Panc1 (cell line): Measurements from ENCODE around the gene NFE2L3.

Experiments
- CTCF ChIP-seq: fragments of 450-650 bp; IDR thresholded peaks from 2 replicates; pipeline ENCODE4 v1.5.1; 2017; ENCODE audit warnings: mild to moderate bottlenecking
- POLR2AphosphoS5 ChIP-seq: IDR thresholded peaks from 2 replicates; pipeline ENCODE4 v1.6.1; 2012; ENCODE audit warnings: mild to moderate bottlenecking, low read depth, low read length, moderate library complexity
- SIN3A ChIP-seq: IDR thresholded peaks from 2 replicates; pipeline ENCODE4 v1.6.1; 2012; ENCODE audit warnings: low read depth, mild to moderate bottlenecking, low read length, moderate library complexity, borderline replicate concordance; ENCODE audit not compliant: insufficient read depth
- TCF7L2 ChIP-seq: IDR thresholded peaks from 2 replicates; pipeline ENCODE4 v1.6.1; 2011; ENCODE audit warnings: mild to moderate bottlenecking, low read depth, low read length, inconsistent platforms
- TF ChIP-seq, protein P1 (sequence below), 2 experiments: IDR thresholded peaks; 2 replicates each; pipeline ENCODE4 v1.6.1; 2011 to 2012; ENCODE audit warnings: low read depth in 2 of 2, control low read depth in 1 of 2, low read length in 1 of 2, mild to moderate bottlenecking in 1 of 2, moderate library complexity in 1 of 2; ENCODE audit not compliant: insufficient read depth in 1 of 2

GRCh38 chr7:26168458-26169023 lies 16.5 kb downstream of the NFE2L3 start:
- peak; percentile 33; the same call in 1 of the 2 replicates for TF ChIP-seq CTCF
- TF ChIP-seq, protein P1, sequence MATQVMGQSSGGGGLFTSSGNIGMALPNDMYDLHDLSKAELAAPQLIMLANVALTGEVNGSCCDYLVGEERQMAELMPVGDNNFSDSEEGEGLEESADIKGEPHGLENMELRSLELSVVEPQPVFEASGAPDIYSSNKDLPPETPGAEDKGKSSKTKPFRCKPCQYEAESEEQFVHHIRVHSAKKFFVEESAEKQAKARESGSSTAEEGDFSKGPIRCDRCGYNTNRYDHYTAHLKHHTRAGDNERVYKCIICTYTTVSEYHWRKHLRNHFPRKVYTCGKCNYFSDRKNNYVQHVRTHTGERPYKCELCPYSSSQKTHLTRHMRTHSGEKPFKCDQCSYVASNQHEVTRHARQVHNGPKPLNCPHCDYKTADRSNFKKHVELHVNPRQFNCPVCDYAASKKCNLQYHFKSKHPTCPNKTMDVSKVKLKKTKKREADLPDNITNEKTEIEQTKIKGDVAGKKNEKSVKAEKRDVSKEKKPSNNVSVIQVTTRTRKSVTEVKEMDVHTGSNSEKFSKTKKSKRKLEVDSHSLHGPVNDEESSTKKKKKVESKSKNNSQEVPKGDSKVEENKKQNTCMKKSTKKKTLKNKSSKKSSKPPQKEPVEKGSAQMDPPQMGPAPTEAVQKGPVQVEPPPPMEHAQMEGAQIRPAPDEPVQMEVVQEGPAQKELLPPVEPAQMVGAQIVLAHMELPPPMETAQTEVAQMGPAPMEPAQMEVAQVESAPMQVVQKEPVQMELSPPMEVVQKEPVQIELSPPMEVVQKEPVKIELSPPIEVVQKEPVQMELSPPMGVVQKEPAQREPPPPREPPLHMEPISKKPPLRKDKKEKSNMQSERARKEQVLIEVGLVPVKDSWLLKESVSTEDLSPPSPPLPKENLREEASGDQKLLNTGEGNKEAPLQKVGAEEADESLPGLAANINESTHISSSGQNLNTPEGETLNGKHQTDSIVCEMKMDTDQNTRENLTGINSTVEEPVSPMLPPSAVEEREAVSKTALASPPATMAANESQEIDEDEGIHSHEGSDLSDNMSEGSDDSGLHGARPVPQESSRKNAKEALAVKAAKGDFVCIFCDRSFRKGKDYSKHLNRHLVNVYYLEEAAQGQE (IDR thresholded peaks at IDR 0.05; ENCODE audit: insufficient read depth in 1 of 2, low read depth in 2 of 2, low read length in 1 of 2): no peak
- TF ChIP-seq POLR2AphosphoS5: no peak
- no peak for TF ChIP-seq TCF7L2
- TF ChIP-seq SIN3A: no peak
